Liver (tissue), 9 donors: ENCODE measurements around the gene SYNPO2. TPM values are rescaled to one million over a fixed set of nuclear protein-coding genes. Genes with fewer than 3 reads are reported as not detected.
"Not testable (repeated sequence)": the region's sequence is repeated elsewhere in the genome, so short reads cannot be mapped to it uniquely, and the experiment has no call there.

ENCODE experiments used
- DNase-seq: peaks from one replicate; pipeline ENCODE4 v3.0.0-alpha.2; 2017; ENCODE audit warnings: low spot score
- H3K27ac ChIP-seq, 2 donors: one replicate each; pipeline ENCODE4 v1.7.0; 2013; ENCODE audit warnings: inconsistent platforms in 2 of 2, low read length in 2 of 2, control low read depth in 1 of 2, low read depth in 1 of 2, mild to moderate bottlenecking in 1 of 2
- H3K27me3 ChIP-seq, 4 donors: one replicate each; pipeline versions ENCODE4 v1.6.1 to v1.7.0; 2013; ENCODE audit warnings: low read length in 3 of 4, inconsistent platforms in 1 of 4, mild to moderate bottlenecking in 1 of 4, moderate library complexity in 1 of 4; ENCODE audit not compliant: control insufficient read depth in 4 of 4, insufficient read depth in 4 of 4
- H3K36me3 ChIP-seq, 4 donors: one replicate each; pipeline versions ENCODE4 v1.6.1 to v1.7.0; 2013; ENCODE audit warnings: low read length in 3 of 4, mild to moderate bottlenecking in 3 of 4, low read depth in 1 of 4, moderate library complexity in 1 of 4; ENCODE audit not compliant: control insufficient read depth in 4 of 4, insufficient read depth in 3 of 4
- H3K4me1 ChIP-seq, 4 donors: one replicate each; pipeline versions ENCODE4 v1.6.1 to v1.7.0; 2013; ENCODE audit warnings: low read length in 3 of 4, mild to moderate bottlenecking in 3 of 4, moderate library complexity in 1 of 4; ENCODE audit not compliant: control insufficient read depth in 4 of 4, insufficient read depth in 4 of 4
- H3K4me3 ChIP-seq, 3 donors: one replicate each; pipeline versions ENCODE4 v1.6.1 to v1.7.0; 2013; ENCODE audit warnings: low read length in 3 of 3, control low read depth in 1 of 3, low read depth in 1 of 3, mild to moderate bottlenecking in 1 of 3
- H3K9ac ChIP-seq, 2 donors: one replicate each; pipeline ENCODE4 v1.7.0; 2013; ENCODE audit warnings: low read length in 2 of 2, mild to moderate bottlenecking in 2 of 2, moderate library complexity in 2 of 2, control low read depth in 1 of 2, low read depth in 1 of 2
- H3K9me3 ChIP-seq, 4 donors: one replicate each; pipeline versions ENCODE4 v1.6.1 to v1.7.0; 2013; ENCODE audit warnings: low read length in 3 of 4; ENCODE audit not compliant: control insufficient read depth in 4 of 4
- ATF3 ChIP-seq: IDR thresholded peaks from 2 replicates; pipeline ENCODE4 v1.6.1; 2016; ENCODE audit warnings: antibody characterized with exemption
- CTCF ChIP-seq: fragments of 150-350 bp; IDR thresholded peaks from 2 replicates; pipeline ENCODE4 v1.5.1; 2017; ENCODE audit warnings: improper control_type of control experiment, low read depth, low read length; ENCODE audit not compliant: missing input control
- EGR1 ChIP-seq, 2 donors: IDR thresholded peaks; 2 replicates each; pipeline ENCODE4 v1.6.1; 2016 to 2018; ENCODE audit warnings: antibody characterized with exemption in 2 of 2, low read depth in 2 of 2
- FOXA1 ChIP-seq: IDR thresholded peaks from 2 replicates; pipeline ENCODE4 v1.6.1; 2016; ENCODE audit warnings: antibody characterized with exemption
- FOXA2 ChIP-seq: IDR thresholded peaks from 2 replicates; pipeline ENCODE4 v1.6.1; 2016; ENCODE audit warnings: antibody characterized with exemption
- GABPA ChIP-seq, 2 donors: IDR thresholded peaks in 1 of 2; conservative IDR thresholded peaks in 1 of 2; 2 replicates each; pipeline ENCODE4 v1.6.1; 2016; ENCODE audit warnings: antibody characterized with exemption in 2 of 2, mild to moderate bottlenecking in 1 of 2, moderate library complexity in 1 of 2
- HNF4A ChIP-seq, 2 donors: conservative IDR thresholded peaks; 2 replicates each; pipeline ENCODE4 v1.6.1; 2016; ENCODE audit warnings: antibody characterized with exemption in 2 of 2, mild to moderate bottlenecking in 2 of 2
- HNF4G ChIP-seq: IDR thresholded peaks from 2 replicates; pipeline ENCODE4 v1.6.1; 2016; ENCODE audit warnings: antibody characterized with exemption
- JUND ChIP-seq, 2 donors: IDR thresholded peaks; 2 replicates each; pipeline ENCODE4 v1.6.1; 2016; ENCODE audit warnings: antibody characterized with exemption in 2 of 2
- MAX ChIP-seq: IDR thresholded peaks from 2 replicates; pipeline ENCODE4 v1.6.1; 2016; ENCODE audit warnings: antibody characterized with exemption
- REST ChIP-seq: IDR thresholded peaks from 2 replicates; pipeline ENCODE4 v1.6.1; 2016; ENCODE audit warnings: antibody characterized with exemption, mild to moderate bottlenecking
- TAF1 ChIP-seq: conservative IDR thresholded peaks from 2 replicates; pipeline ENCODE4 v1.6.1; 2016; ENCODE audit warnings: antibody characterized with exemption, mild to moderate bottlenecking
- YY1 ChIP-seq: IDR thresholded peaks from 2 replicates; pipeline ENCODE4 v1.6.1; 2016; ENCODE audit warnings: antibody characterized with exemption, mild to moderate bottlenecking
- WGBS: extraction: QIAGEN DNeasy Blood & Tissue Kit; methylation state at CpG from one replicate; pipeline ENCODE4 v1.1.7; 2013; 5-methylcytosine and 5-hydroxymethylcytosine counted together
- polyA plus RNA-seq, 2 donors: library from polyadenylated mRNA; stranded (reverse) in 1 of 2; unstranded in 1 of 2; fragments of 200-250 nt in 1 of 2; fragments of >200 nt in 1 of 2; fragmentation: Nextera tagmentation in 1 of 2; extraction: Ambion mirVana in 1 of 2; gene quantifications; one replicate each; pipeline versions ENCODE4 v1.2.1 to v1.2.3, GENCODE V29; 2013 to 2015
- total RNA-seq, 2 donors: library from RNA; depleted of rRNA; stranded (reverse); fragments of >200 nt; gene quantifications; one replicate each; pipeline ENCODE4 v1.2.3, GENCODE V29; 2014
- donor health status: healthy.
- donor health status: healthy.
- donor health status: healthy.
- donor health status: healthy.
- donor health status: healthy.

Gene SYNPO2
- total and polyA plus RNA-seq, 4 donors: 2.4 to 10.9 (median 3.4) TPM

GRCh38 chr4:118976193-118976560 is 87.5 kb downstream of the SYNPO2 start:
- not testable (repeated sequence) for H3K4me3 ChIP-seq, DNase-seq, H3K27me3 ChIP-seq, H3K27ac ChIP-seq, H3K4me1 ChIP-seq, H3K9ac ChIP-seq, H3K36me3 ChIP-seq, H3K9me3 ChIP-seq
- WGBS: 97% methylated on average over 12 of the region's 12 CpGs

- H3K4me3 ChIP-seq, H3K27ac ChIP-seq, H3K9me3 ChIP-seq, H3K4me1 ChIP-seq, H3K36me3 ChIP-seq, H3K9ac ChIP-seq, H3K27me3 ChIP-seq, DNase-seq: not testable (repeated sequence)
- WGBS: 96% methylated on average over 24 of the region's 24 CpGs
Measured at GRCh38 chr4:118977100-118977499, 88.4 kb downstream of the SYNPO2 start.

- no peak overlapping the region for H3K9ac ChIP-seq
- no peak for DNase-seq
- H3K36me3 ChIP-seq: no peaks in the 10 kb centered on the region
- 87% methylated on average over 3 of the region's 3 CpGs for WGBS
- H3K9me3 ChIP-seq: no peaks in the 10 kb centered on the region
- TF ChIP-seq MAX (no peak), REST (no peak), TAF1 (no peak), YY1 (no peak), FOXA2 (no peak), HNF4A (conservative IDR thresholded peaks at IDR 0.05) (no peak), ATF3 (no peak), GABPA (IDR thresholded peaks at IDR 0.05 in 1 of 2, conservative IDR thresholded peaks at IDR 0.05 in 1 of 2) (no peak), JUND (IDR thresholded peaks at IDR 0.05) (no peak)
- H3K4me1 ChIP-seq: no peaks in the 10 kb centered on the region
- H3K27ac ChIP-seq: no peak overlapping the region
- H3K27me3 ChIP-seq: no peaks in the 10 kb centered on the region
- H3K4me3 ChIP-seq: no peak overlapping the region
Measured at GRCh38 chr4:118979712-118980111, 91.1 kb downstream of the SYNPO2 start.

GRCh38 chr4:118981171-118981838 is 92.7 kb downstream of the SYNPO2 start:
- H3K27me3 ChIP-seq: no peaks in the 10 kb centered on the region
- no peaks in the 10 kb centered on the region for H3K36me3 ChIP-seq
- no peak overlapping the region for H3K4me3 ChIP-seq
- no peaks in the 10 kb centered on the region for H3K4me1 ChIP-seq
- 55% methylated on average over 6 of the region's 6 CpGs for WGBS
- no peak overlapping the region for H3K27ac ChIP-seq
- no peak overlapping the region for H3K9ac ChIP-seq
- no peaks in the 10 kb centered on the region for H3K9me3 ChIP-seq
- no peak for DNase-seq
- TF ChIP-seq YY1 (no peak), GABPA (IDR thresholded peaks at IDR 0.05 in 1 of 2, conservative IDR thresholded peaks at IDR 0.05 in 1 of 2) (no peak), EGR1 (IDR thresholded peaks at IDR 0.05; ENCODE audit: low read depth in 2 of 2) (no peak), CTCF (no peak), HNF4G (no peak), FOXA1 (no peak), HNF4A (conservative IDR thresholded peaks at IDR 0.05) (no peak), REST (no peak)
